GM18951 (cell line): ENCODE results near the gene LRP1B.

Experiments
- POLR2A ChIP-seq: IDR thresholded peaks from 4 replicates; pipeline ENCODE4 v1.6.1; 2011; ENCODE audit warnings: mild to moderate bottlenecking; ENCODE audit not compliant: insufficient read length, insufficient read depth; ENCODE audit errors: extremely low read depth
- in situ Hi-C: fragments of 300-500 bp; cut with MboI; formaldehyde crosslinking; loops from one replicate; pipeline ENCODE4 v1.12.0; 2022; ENCODE audit warnings: low sequenced_read_pairs, mixed read lengths, inconsistent platforms; ENCODE audit not compliant: unreplicated experiment

Gene LRP1B

DNA sequence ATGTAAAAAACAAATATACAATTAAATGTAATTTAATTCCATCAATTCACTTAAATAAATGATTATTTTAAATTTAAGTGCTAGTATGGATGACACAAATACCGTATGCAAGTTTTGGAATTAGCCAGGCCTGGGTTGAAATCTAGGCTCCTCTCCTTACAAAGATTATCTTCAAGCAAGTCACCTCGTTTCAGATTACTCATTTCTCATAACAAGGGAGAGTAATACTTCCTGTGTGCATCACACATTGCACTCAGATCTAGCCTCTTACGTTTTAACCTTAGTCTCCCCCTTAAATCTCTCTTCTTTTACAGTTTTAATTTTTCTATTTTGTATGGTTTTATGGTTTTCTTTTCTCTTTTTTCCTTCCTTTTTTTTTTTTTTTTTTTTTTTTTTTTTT, 1874.7 kb downstream of the LRP1B start:
- TF ChIP-seq POLR2A = no peak
- in situ Hi-C loops = no loop called here

DNA sequence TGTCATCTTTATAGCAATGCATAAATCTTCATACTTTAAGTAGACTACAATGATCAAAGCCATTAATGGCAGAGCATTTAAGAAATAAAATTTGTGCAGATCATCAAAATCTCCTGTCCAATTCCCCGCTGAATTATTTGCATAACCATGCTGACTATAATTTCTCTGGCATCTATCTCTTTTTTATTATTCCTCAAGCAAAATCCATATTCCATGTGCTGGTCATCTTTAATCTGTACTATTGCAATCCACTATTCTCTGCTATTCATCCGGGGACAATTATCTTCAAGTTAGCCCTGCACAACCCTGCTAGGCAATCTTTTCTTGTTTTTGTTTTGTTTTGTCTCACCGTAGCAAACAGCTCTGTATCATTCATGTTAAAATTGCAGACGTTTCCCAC, 1881.0 kb downstream of the LRP1B start:
- in situ Hi-C loops = no loop called here
- no peak for TF ChIP-seq POLR2A

DNA sequence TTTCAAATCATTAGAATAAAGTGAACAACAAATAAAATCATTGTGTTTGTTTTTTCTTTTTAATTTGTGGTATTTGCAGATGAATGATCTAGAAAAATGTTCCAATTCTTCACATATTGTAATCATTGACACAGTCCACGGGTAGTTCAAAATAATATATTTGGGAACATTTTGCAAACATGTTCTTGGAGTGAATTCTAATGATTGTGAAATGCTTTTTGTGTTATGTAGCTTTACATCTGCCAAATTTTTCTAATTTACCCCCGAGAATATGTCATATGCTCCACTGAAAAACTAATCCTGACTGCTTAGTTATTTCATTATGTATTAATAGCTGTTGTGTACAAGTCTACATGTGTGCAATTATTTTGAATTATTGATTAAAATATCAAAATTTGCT, 1882.2 kb downstream of the LRP1B start:
- no peak for TF ChIP-seq POLR2A
- in situ Hi-C loops = no loop called here

DNA sequence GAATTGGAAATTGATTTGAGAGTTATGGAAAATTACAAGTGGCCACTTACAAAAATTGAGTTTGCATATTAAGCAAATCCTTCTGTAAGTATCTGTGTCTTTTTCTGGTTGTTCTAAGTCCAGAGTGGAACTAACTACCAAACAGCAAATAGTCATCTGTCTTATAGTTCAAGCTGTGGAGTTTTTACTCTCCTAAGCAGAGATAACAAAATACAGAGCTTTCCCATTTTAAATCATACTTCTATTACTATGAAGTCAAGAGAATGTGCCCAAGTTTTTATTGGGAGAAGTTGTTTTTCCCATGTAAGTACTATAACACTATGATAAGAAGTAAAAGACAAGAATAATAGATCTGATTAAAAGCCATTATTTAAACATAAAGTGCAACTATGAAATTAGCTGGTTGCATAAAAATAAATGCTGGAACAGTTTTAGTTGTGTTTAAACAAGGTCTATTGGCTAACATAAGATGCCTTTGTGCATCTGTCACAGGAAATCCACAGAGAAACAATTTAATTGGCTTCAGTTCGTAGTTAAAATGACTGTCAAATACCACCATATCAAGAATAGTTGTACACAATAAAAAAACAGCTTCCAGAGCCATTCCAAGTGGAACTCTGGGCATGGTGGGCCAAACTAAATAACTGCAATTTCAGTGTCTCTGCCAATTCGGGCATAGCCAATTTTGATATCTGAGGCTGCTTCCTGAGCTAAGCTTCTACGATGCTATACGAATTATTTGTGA, 1883.2 kb downstream of the LRP1B start:
- in situ Hi-C loops = no loop called here
- no peak for TF ChIP-seq POLR2A

DNA sequence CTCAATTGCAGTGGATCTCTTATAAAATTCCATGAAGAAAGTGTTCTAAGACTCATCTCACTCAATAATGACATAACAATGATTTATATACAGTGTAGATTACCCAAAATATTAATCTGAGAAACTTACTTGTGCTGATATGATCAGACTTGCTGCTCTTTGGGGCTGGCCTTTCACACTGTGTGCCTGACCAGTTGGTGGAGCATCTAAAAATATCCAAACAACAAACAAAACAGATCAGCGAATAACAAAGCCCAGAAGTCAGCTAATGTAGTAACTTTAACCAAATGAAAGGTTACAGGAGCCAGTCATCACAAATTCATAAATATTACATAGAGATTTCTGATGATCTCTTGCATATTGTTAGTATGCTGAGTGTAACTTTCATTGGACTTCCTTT, 1883.9 kb downstream of the LRP1B start:
- in situ Hi-C loops = no loop called here
- no peak for TF ChIP-seq POLR2A

DNA sequence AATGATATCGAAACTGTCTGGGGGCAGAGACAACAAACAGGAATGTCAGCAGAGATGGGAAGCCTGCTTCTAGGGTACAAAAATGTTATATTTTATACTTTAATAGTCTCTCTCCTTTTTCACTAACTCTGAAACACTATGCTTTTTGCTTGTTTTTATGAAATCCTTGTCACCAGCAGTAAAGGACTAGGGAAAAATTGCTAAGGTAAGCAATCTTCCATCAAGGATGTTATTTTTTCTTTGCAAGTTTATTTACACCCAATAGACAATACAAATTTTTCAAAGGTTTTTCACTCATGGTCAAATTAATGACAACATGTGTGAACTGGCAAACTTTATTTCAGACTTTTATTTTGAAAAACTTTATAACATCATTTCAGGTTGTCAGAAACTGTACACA, 1884.8 kb downstream of the LRP1B start:
- TF ChIP-seq POLR2A = no peak
- in situ Hi-C loops = no loop called here

DNA sequence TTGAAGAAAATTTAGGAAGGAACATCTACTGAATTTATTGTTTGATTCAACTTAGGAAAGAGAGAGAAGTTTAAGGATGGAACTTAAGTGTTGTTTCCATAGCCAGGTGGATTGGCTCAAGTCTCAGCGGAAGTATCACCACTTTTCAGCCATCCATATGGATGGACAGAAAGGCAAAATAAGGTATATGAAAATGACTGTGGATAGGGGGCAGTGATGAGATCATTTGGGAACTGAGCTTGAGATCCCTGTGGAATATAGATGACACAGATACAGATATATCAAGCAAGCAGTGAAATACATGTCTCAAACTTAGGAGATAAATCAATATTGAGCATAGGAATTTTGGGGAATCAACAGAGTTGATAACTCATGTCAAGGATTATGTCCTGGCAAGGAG, 1887.9 kb downstream of the LRP1B start:
- in situ Hi-C loops = no loop called here
- TF ChIP-seq POLR2A = no peak

DNA sequence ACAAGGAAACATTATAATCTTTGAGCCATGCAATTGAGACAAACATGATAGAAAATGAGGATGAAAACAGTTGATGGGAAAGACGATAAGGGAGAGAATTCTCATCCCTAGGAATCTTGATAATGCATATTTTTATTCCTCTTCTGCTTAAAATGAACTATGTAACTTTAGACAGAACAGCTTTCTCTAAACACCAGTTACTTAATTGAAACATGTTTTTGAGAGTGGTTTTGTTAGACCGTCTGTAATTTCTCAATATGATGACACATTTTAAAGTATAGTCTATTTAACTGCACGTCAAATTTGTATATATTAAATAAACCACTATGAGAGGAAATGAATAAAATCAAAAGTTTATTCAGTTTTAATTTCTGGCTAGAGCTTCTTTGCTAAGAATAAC, 1896.7 kb downstream of the LRP1B start:
- TF ChIP-seq POLR2A = no peak
- in situ Hi-C loops = no loop called here

DNA sequence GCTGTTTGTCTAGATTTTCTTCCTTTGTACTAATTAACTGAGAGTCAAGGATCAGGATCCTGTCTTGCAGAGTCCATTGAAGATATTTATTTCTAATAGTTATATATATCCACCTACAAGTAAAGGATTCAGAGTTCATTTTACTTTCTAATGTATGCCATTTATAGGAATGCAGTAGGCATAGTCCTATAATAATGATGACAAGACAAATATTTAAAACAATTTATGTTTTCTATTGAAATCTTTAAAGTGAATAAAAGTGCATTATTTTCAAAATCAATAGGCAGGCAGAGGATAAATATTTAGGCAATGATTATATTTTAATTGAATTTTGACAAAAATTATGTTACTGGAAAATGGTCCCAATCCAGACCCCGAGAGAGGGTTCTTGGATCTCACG, 1919.9 kb downstream of the LRP1B start:
- in situ Hi-C loops = no loop called here
- no peak for TF ChIP-seq POLR2A

DNA sequence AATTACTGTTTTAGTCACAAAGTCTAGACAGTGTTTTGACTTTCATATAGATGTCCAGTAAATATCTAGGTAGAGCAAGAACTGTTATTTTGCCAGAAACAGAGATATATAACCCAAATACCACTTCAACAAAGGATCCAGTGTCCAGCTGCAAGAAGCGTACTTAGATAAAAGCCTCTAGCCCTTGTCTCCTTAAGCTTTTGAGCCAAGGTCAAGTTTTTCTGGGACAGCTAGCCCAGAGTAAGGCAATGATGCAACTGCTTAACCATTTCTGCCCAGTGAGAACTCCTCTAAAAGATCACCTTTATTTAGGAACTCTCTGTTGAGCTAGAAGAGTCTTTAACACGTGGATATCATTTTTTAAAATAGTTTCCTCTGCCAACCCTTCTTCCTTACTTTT, 1925.7 kb downstream of the LRP1B start:
- no peak for TF ChIP-seq POLR2A
- in situ Hi-C loops = no loop called here

DNA sequence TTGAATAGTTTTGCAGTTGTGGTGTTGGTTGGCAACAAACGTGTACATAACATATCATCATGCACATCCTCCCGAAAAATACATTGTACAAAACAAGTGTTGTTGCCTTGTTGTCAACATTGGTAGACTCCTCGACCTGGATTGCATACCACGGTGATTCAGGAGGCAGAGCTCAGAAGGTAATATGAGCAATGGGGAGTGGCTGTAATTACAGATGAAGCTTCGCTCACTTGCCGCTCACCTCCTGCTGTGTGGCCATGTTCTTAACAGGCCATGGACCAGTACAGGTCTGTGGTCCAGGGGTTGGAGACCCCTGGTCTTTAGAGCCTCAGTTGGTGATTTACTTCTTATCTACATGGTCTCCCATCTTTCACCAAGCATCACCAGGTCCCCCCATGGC, 1927.5 kb downstream of the LRP1B start:
- in situ Hi-C loops = no loop called here
- TF ChIP-seq POLR2A = no peak

DNA sequence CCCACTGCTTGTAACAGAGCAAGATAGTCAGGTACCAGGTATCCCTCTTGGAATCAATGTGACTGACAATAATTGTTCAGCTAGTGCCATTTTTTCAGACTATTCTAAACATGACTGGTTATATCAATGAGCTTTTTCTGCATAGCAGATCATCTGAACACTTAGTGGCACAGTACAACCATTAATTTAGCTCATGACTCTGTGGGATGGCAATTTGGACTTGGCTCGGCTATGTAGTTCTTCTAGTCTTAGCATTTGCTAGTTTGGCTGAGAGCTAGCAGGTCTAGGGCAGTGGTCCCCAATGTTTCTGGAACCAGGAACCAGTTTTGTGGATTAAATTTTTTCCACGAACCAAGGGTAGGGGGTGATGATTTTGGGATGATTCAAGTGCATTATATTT, 1929.2 kb downstream of the LRP1B start:
- in situ Hi-C loops = no loop called here
- no peak for TF ChIP-seq POLR2A

DNA sequence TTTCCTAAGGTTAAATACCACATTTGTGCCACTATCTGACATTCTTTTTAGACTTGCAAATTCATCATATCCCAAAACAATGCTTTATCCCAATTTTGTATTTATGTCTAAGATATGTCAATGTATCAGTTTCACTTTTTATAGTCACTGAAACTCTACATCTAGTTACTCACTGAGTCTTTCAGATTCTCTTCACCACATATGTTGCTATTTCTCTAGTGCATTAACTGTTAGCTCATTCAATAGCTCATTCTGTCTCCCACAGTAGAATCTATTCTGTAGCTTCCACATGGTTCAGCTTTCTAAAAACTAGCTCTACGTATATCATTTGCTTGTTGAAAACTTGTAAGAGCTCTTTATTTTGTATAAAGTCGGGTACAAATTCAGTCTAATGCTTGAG, 1930.1 kb downstream of the LRP1B start:
- no peak for TF ChIP-seq POLR2A
- in situ Hi-C loops = no loop called here

DNA sequence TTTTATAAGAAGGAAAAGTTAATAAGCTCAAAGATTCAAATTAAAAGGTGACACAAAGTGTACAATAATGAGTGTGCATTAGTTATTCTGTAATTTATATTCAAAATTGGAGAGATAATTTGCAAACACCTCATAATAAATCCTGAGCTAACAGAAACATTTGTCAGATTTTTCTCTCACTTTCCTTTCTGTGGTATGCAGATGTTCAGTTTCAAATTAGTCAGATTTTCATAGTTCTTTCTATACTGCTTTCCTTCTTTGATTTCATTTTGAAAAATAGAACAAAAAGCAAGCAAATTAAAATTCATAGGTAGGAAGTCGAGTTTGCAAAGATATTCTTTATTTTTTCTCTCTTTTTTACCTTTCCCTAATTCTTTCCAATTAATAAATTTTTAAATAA, 1930.5 kb downstream of the LRP1B start:
- in situ Hi-C loops = no loop called here
- no peak for TF ChIP-seq POLR2A

DNA sequence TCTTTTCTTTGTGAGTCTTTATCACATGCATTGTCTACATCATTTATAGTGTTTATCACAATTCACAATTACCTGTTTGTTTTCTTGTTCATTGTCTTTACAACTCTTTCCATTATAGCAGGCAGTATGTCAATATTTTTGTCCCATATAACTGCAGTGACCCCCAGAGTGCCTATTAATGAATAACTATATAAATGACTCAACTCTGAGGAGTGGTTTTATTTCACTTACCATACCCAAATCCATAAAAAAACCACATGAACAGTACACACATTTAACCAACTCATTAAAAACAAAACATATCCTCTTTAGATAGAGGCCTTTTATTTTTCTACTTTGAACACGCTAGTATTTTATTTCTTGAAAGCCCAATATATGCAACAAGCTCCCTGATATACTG, 1931.5 kb downstream of the LRP1B start:
- in situ Hi-C loops = no loop called here
- TF ChIP-seq POLR2A = no peak
